ENCODE measurements around the gene HDHD5. TPM values are rescaled to one million over a fixed set of nuclear protein-coding genes. Genes with fewer than 3 reads are reported as not detected.
A peak's percentile ranks its signal among the peaks of the same experiment; 100 is the strongest.

Gene HDHD5
- total RNA-seq, 4 donors from 2014 or later: 7.4 to 43.0 (median 28.9) TPM

GRCh38 chr22:17198170-17199002, 39.3 kb upstream of the HDHD5 start:
- peak overlapping the region in 1 of 2 donors; percentile 11 for H3K4me3 ChIP-seq
- H3K27me3 ChIP-seq: no peaks in the 10 kb centered on the region
- intact Hi-C loops (cut with DNase I; ENCODE audit: low total_unique reads): no loop called here
- H3K36me3 ChIP-seq: no peaks in the 10 kb centered on the region
- no peaks in the 10 kb centered on the region for H3K4me1 ChIP-seq
- DNase-seq: peak; percentile 22 to 42
- H3K9me3 ChIP-seq: no peaks in the 10 kb centered on the region
- H3K27ac ChIP-seq: peak overlapping the region; percentile 4 to 44
- TF ChIP-seq POLR2A (IDR thresholded peaks at IDR 0.05): no peak
- TF ChIP-seq CTCF (IDR thresholded peaks at IDR 0.05): no peak

GRCh38 chr22:17194213-17194612, 35.1 kb upstream of the HDHD5 start:
- intact Hi-C loops (cut with DNase I; ENCODE audit: low total_unique reads): no loop called here
- no peaks in the 10 kb centered on the region for H3K36me3 ChIP-seq
- TF ChIP-seq CTCF (IDR thresholded peaks at IDR 0.05) (no peak), POLR2A (IDR thresholded peaks at IDR 0.05) (no peak)
- H3K9me3 ChIP-seq: no peaks in the 10 kb centered on the region
- no peak for DNase-seq
- no peaks in the 10 kb centered on the region for H3K27me3 ChIP-seq
- no peak overlapping the region for H3K27ac ChIP-seq
- no peak overlapping the region for H3K4me3 ChIP-seq
- H3K4me1 ChIP-seq: no peaks in the 10 kb centered on the region

GRCh38 chr22:17192186-17192585, 33.1 kb upstream of the HDHD5 start:
- intact Hi-C loops (cut with DNase I; ENCODE audit: low total_unique reads): no loop called here
- H3K9me3 ChIP-seq: no peaks in the 10 kb centered on the region
- TF ChIP-seq POLR2A (IDR thresholded peaks at IDR 0.05) (no peak), CTCF (IDR thresholded peaks at IDR 0.05) (no peak)
- H3K27me3 ChIP-seq: no peaks in the 10 kb centered on the region
- no peaks in the 10 kb centered on the region for H3K36me3 ChIP-seq
- no peaks in the 10 kb centered on the region for H3K4me1 ChIP-seq
- DNase-seq: no peak
- no peak overlapping the region for H3K4me3 ChIP-seq
- H3K27ac ChIP-seq: no peak overlapping the region

GRCh38 chr22:17191163-17191784, 32.2 kb upstream of the HDHD5 start:
- intact Hi-C loops (cut with DNase I; ENCODE audit: low total_unique reads): no loop called here
- H3K4me1 ChIP-seq: no peaks in the 10 kb centered on the region
- H3K4me3 ChIP-seq: no peak overlapping the region
- H3K27me3 ChIP-seq: no peaks in the 10 kb centered on the region
- no peaks in the 10 kb centered on the region for H3K36me3 ChIP-seq
- H3K27ac ChIP-seq: peak overlapping the region in 1 of 2 donors; percentile 30
- H3K9me3 ChIP-seq: no peaks in the 10 kb centered on the region
- TF ChIP-seq POLR2A (IDR thresholded peaks at IDR 0.05) (no peak), CTCF (IDR thresholded peaks at IDR 0.05) (no peak)
- no peak for DNase-seq

GRCh38 chr22:17190702-17191101, 31.6 kb upstream of the HDHD5 start:
- Histone ChIP-seq H3K36me3 (no peaks in the 10 kb centered on the region), H3K9me3 (no peaks in the 10 kb centered on the region), H3K4me1 (no peaks in the 10 kb centered on the region), H3K4me3 (no peak overlapping the region), H3K27me3 (no peaks in the 10 kb centered on the region), H3K27ac (no peak overlapping the region)
- intact Hi-C loops (cut with DNase I; ENCODE audit: low total_unique reads): no loop called here
- TF ChIP-seq POLR2A (IDR thresholded peaks at IDR 0.05) (no peak), CTCF (IDR thresholded peaks at IDR 0.05) (no peak)
- no peak for DNase-seq

Data from uterus (tissue), 4 donors.